Calu3 (cell line): ENCODE measurements around the gene WDPCP. TPM values are rescaled to one million over a fixed set of nuclear protein-coding genes. Genes with fewer than 3 reads are reported as not detected.

ENCODE experiments used
- BruUV-seq: library from RNA; stranded (reverse); fragments of 400-500 nt; replicated peaks from 2 replicates; lab custom pipeline; 2021; lab: Mats Ljungman, UMichigan
- CTCF ChIA-PET: fragments of 300-600 bp; sonication (Branson Sonifier 250); formaldehyde crosslinking; loops from one replicate; lab custom pipeline; 2022; ENCODE audit warnings: antibody characterized with exemption; lab: Charles Lee
- DNase-seq: peaks from one replicate; pipeline ENCODE4 v3.0.0; 2022
- H3K27ac Mint-ChIP-seq: one replicate; pipeline ENCODE4 v1.8.0; 2022; ENCODE audit warnings: mixed read lengths; ENCODE audit not compliant: unreplicated experiment
- H3K27me3 Mint-ChIP-seq: one replicate; pipeline ENCODE4 v1.8.0; 2022; ENCODE audit warnings: mixed read lengths; ENCODE audit not compliant: unreplicated experiment
- H3K36me3 Mint-ChIP-seq: one replicate; pipeline ENCODE4 v1.8.0; 2022; ENCODE audit warnings: mild to moderate bottlenecking, moderate library complexity, mixed read lengths; ENCODE audit not compliant: insufficient read depth, unreplicated experiment
- H3K4me1 Mint-ChIP-seq: one replicate; pipeline ENCODE4 v1.8.0; 2022; ENCODE audit warnings: mild to moderate bottlenecking, low read depth, mixed read lengths; ENCODE audit not compliant: unreplicated experiment
- H3K4me3 Mint-ChIP-seq: one replicate; pipeline ENCODE4 v1.8.0; 2022; ENCODE audit warnings: mild to moderate bottlenecking, low read depth, moderate library complexity, mixed read lengths; ENCODE audit not compliant: unreplicated experiment
- H3K9me3 Mint-ChIP-seq: one replicate; pipeline ENCODE4 v1.8.0; 2022; ENCODE audit warnings: low read depth, mixed read lengths; ENCODE audit not compliant: unreplicated experiment
- intact Hi-C: fragments of 100-400 bp; cut with micrococcal nuclease; formaldehyde crosslinking; loops from one replicate; pipeline ENCODE4 v1.10.0; 2022; ENCODE audit not compliant: unreplicated experiment
- total RNA-seq: library from RNA; stranded (reverse); gene quantifications from 2 replicates; pipeline ENCODE4 v1.2.3, GENCODE V29; 2022
- TF ChIP-seq, protein P1 (sequence below): fragments of 200-600 bp; IDR thresholded peaks from one replicate; pipeline ENCODE4 v1.8.0; 2022; ENCODE audit warnings: antibody characterized with exemption; ENCODE audit not compliant: unreplicated experiment

The WDPCP gene
- total RNA-seq, 1 experiment from 2014 or later: 9.0 TPM

DNA sequence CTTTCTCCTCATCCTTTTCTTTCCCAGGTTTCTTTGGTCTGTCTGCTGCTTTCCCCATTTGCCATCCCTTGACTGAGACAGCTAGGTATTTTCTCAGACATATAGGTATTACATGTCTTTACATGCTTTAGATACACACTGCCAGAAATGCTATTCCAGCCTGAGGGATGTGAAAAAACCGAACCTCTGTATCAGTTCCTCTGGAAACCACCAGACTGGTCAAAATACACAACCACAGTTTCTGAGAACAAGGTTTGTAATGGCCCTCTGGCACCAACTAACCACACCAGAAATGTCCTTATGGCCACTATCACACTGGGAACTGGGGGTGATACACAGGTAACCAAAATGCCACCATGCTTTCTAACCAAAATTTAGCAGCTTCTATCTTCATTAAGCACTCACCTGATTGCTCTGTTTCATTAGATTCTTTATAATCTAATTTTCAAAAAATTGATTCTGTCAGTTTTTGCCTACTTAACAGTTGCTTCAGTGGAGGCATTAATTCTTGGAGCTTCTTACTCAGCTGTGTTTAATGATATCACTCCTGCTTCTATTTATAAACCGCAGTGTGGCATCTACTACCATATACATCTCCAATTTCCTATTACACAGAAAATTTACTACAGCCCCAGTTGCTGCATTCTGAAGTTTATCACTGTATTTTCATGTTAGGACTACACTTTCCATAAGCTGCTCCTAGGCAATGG is 243.5 kb downstream of the WDPCP start:
- no peak overlapping the region for H3K4me3 Mint-ChIP-seq
- peaks cover 6% of the 10 kb centered on the region for H3K9me3 Mint-ChIP-seq
- CTCF ChIA-PET: no interaction called here
- no TSS peak for BruUV-seq
- no peaks in the 10 kb centered on the region for H3K27me3 Mint-ChIP-seq
- no peak for DNase-seq
- no peaks in the 10 kb centered on the region for H3K4me1 Mint-ChIP-seq
- TF ChIP-seq, protein P1, sequence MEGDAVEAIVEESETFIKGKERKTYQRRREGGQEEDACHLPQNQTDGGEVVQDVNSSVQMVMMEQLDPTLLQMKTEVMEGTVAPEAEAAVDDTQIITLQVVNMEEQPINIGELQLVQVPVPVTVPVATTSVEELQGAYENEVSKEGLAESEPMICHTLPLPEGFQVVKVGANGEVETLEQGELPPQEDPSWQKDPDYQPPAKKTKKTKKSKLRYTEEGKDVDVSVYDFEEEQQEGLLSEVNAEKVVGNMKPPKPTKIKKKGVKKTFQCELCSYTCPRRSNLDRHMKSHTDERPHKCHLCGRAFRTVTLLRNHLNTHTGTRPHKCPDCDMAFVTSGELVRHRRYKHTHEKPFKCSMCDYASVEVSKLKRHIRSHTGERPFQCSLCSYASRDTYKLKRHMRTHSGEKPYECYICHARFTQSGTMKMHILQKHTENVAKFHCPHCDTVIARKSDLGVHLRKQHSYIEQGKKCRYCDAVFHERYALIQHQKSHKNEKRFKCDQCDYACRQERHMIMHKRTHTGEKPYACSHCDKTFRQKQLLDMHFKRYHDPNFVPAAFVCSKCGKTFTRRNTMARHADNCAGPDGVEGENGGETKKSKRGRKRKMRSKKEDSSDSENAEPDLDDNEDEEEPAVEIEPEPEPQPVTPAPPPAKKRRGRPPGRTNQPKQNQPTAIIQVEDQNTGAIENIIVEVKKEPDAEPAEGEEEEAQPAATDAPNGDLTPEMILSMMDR: no peak
- intact Hi-C loops: no loop called here
- H3K36me3 Mint-ChIP-seq: no peaks in the 10 kb centered on the region
- H3K27ac Mint-ChIP-seq: no peak overlapping the region

DNA sequence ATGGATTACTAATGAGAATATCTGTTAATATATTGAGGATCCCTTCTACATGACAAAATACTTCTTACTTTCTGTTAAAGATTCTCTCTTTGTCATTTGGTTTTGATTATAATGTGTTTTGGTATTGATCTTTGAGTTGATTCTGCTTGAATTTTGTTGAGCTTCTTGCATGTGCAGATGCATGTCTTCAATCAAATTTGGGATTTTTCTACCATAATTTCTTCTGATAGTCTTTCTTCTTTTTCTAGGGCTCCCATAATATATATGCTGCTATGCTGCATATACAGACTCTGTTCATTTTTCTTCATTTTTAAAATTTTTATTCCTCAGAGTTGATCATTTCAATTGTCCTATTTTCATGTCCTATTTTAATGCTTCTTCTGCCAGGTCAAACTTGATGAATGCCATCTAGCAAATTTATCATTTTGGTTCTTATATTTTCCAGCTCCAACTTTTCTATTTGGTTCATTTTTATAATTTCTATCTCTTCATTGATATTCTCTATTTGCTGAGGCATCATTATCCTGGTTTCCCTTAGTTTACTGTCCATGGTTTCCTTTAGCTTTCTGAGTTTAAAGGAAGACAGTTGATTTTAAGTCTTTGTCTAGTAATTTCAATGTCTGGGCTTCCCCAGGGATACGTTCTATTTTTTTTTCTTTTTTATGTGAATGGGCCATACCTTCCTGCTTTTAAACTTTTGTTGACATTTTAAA is 244.7 kb downstream of the WDPCP start:
- no peak for DNase-seq
- no peaks in the 10 kb centered on the region for H3K36me3 Mint-ChIP-seq
- H3K4me1 Mint-ChIP-seq: no peaks in the 10 kb centered on the region
- TF ChIP-seq, protein P1: no peak
- H3K27me3 Mint-ChIP-seq: no peaks in the 10 kb centered on the region
- no peak overlapping the region for H3K4me3 Mint-ChIP-seq
- BruUV-seq: no TSS peak
- CTCF ChIA-PET: interaction anchor here (0.6 kb wide), 1 partner anchor 15 kb away, joined by 3 read pairs; no protein-coding TSS in a partner anchor
- intact Hi-C loops: no loop called here
- H3K9me3 Mint-ChIP-seq: peaks cover 6% of the 10 kb centered on the region
- no peak overlapping the region for H3K27ac Mint-ChIP-seq

DNA sequence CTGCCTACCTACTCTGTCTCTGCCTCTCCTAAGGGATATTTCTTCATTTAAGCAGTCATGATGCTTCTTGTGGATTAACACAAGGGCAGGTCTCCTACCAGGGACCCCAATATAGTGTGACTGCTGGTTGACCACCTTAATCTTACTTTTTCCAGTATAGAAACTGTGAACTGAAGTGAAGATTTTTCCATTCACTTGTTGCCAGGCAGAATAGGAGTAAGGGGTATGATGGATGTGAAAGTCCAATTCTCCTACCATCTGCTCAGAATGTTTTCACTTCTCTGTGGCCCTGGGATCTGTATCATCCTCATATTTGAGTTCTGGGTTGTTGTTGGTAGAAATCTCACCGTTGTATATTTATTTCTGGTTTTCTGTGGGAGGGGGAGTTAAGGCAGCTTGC is 247.8 kb downstream of the WDPCP start:
- Mint-ChIP-seq H3K9me3 (peaks cover 6% of the 10 kb centered on the region), H3K36me3 (no peaks in the 10 kb centered on the region), H3K4me1 (no peaks in the 10 kb centered on the region), H3K27ac (no peak overlapping the region), H3K4me3 (no peak overlapping the region), H3K27me3 (no peaks in the 10 kb centered on the region)
- CTCF ChIA-PET: interaction anchor here (0.6 kb wide), 1 partner anchor 412 kb away, joined by 3 read pairs; no protein-coding TSS in a partner anchor
- BruUV-seq: no TSS peak
- TF ChIP-seq, protein P1: no peak
- DNase-seq: no peak
- intact Hi-C loops: no loop called here

DNA sequence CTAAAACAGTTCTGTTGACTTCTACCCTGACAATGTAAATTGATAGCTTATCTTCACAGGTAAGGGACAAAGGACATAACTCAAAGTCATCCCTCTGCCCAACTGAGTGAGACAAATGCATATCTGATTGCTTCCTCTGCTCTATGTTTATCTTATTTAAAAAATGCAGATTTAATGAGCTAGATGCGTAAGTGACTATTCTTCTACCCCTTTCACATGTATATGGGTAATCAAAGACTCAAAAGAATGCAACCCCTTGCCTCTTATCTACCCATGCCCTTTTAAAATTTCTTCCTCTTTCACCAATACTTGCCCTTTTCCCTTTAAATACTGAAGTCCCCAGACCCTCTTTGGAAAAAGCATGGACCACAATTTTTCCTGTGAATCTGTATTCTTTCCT is 253.4 kb downstream of the WDPCP start:
- H3K4me1 Mint-ChIP-seq: no peaks in the 10 kb centered on the region
- no peak overlapping the region for H3K4me3 Mint-ChIP-seq
- H3K27me3 Mint-ChIP-seq: no peaks in the 10 kb centered on the region
- H3K36me3 Mint-ChIP-seq: no peaks in the 10 kb centered on the region
- CTCF ChIA-PET: no interaction called here
- no TSS peak for BruUV-seq
- H3K9me3 Mint-ChIP-seq: no peaks in the 10 kb centered on the region
- TF ChIP-seq, protein P1: no peak
- no peak for DNase-seq
- no peak overlapping the region for H3K27ac Mint-ChIP-seq
- intact Hi-C loops: no loop called here
